ENCODE data around the gene SFI1.
"Not testable (repeated sequence)": the region's sequence is repeated elsewhere in the genome, so short reads cannot be mapped to it uniquely, and the experiment has no call there.

SFI1 gene

GRCh38 chr22:31493355-31493754 lies 3.0 kb upstream of the SFI1 start:
- DNase-seq, result not testable (repeated sequence)

GRCh38 chr22:31495343-31495742 lies 993 bp upstream of the SFI1 start:
- no peak for DNase-seq

GRCh38 chr22:31496735-31497146 lies 405 bp downstream of the SFI1 start:
- peak; percentile 10 for DNase-seq

GRCh38 chr22:31497148-31497938 lies 1.0 kb downstream of the SFI1 start:
- no peak for DNase-seq

GRCh38 chr22:31501738-31502137 lies 5.4 kb downstream of the SFI1 start:
- no peak for DNase-seq

GRCh38 chr22:31503211-31503964 lies 7.1 kb downstream of the SFI1 start:
- no peak for DNase-seq

- peak; percentile 34 for DNase-seq
Measured at GRCh38 chr22:31504282-31504681, 7.9 kb downstream of the SFI1 start.

- not testable (repeated sequence) for DNase-seq
Measured at GRCh38 chr22:31507517-31507916, 11.2 kb downstream of the SFI1 start.

GRCh38 chr22:31508536-31508935 lies 12.2 kb downstream of the SFI1 start:
- DNase-seq, result no peak

GRCh38 chr22:31509061-31509762 lies 12.9 kb downstream of the SFI1 start:
- DNase-seq, result no peak

- no peak for DNase-seq
Measured at GRCh38 chr22:31520051-31520450, 23.7 kb downstream of the SFI1 start.

- DNase-seq, result not testable (repeated sequence)
Measured at GRCh38 chr22:31524132-31524531, 27.8 kb downstream of the SFI1 start.

GRCh38 chr22:31526270-31526669 lies 29.9 kb downstream of the SFI1 start:
- DNase-seq, result no peak

- peak; percentile 54 for DNase-seq
Measured at GRCh38 chr22:31530823-31531195, 34.5 kb downstream of the SFI1 start.

- peak; percentile 6 for DNase-seq
Measured at GRCh38 chr22:31532060-31532459, 35.7 kb downstream of the SFI1 start.

GRCh38 chr22:31533374-31533773 lies 37.0 kb downstream of the SFI1 start:
- DNase-seq, result no peak

- DNase-seq, result no peak
Measured at GRCh38 chr22:31537019-31537535, 40.7 kb downstream of the SFI1 start.

GRCh38 chr22:31538815-31539214 lies 42.5 kb downstream of the SFI1 start:
- no peak for DNase-seq

GRCh38 chr22:31540166-31540565 lies 43.8 kb downstream of the SFI1 start:
- not testable (repeated sequence) for DNase-seq

- no peak for DNase-seq
Measured at GRCh38 chr22:31540966-31541365, 44.6 kb downstream of the SFI1 start.

GRCh38 chr22:31544481-31545480 lies 48.4 kb downstream of the SFI1 start:
- DNase-seq, result no peak

- DNase-seq, result no peak
Measured at GRCh38 chr22:31550871-31551370, 54.6 kb downstream of the SFI1 start.
